GM23338 (cell line): Measurements from ENCODE around the gene UGT1A4. TPM values are rescaled to one million over a fixed set of nuclear protein-coding genes. Genes with fewer than 3 reads are reported as not detected.

Experiments
- ATAC-seq: fragments of 200-7000 bp; cut with Tn5 transposase; 3 replicates; pipeline ENCODE4 v1.9.1; 2020
- DNase-seq: peaks from one replicate; pipeline ENCODE4 v3.0.0-alpha.2; 2015; ENCODE audit warnings: low spot score
- H2AFZ ChIP-seq: fragments of 200-600 bp; sonication (generic); 2 replicates; pipeline ENCODE4 v1.8.0; 2016; ENCODE audit warnings: antibody characterized with exemption, mild to moderate bottlenecking, moderate library complexity
- H3F3A ChIP-seq: fragments of 200-600 bp; sonication (generic); replicated peaks from 2 replicates; pipeline ENCODE4 v1.8.0; 2017; ENCODE audit warnings: antibody characterized with exemption, mixed run types, low read depth
- H3K27ac ChIP-seq: fragments of 200-600 bp; sonication (generic); 2 replicates; pipeline ENCODE4 v1.6.1; 2016; ENCODE audit warnings: low read depth
- H3K27me3 ChIP-seq: fragments of 200-600 bp; sonication (generic); 2 replicates; pipeline ENCODE4 v1.8.0; 2016; ENCODE audit warnings: mild to moderate bottlenecking, mixed run types, moderate library complexity; ENCODE audit not compliant: insufficient read depth
- H3K36me3 ChIP-seq: fragments of 200-600 bp; sonication (generic); 2 replicates; pipeline ENCODE4 v1.8.0; 2016; ENCODE audit warnings: mild to moderate bottlenecking; ENCODE audit not compliant: insufficient read depth
- H3K4me1 ChIP-seq: fragments of 200-600 bp; sonication (generic); 2 replicates; pipeline ENCODE4 v1.8.0; 2016; ENCODE audit warnings: mild to moderate bottlenecking, moderate library complexity; ENCODE audit not compliant: insufficient read depth
- H3K4me2 ChIP-seq: fragments of 200-600 bp; sonication (generic); 2 replicates; pipeline ENCODE4 v1.7.1; 2017; ENCODE audit warnings: mixed run types
- H3K4me3 ChIP-seq: fragments of 200-600 bp; sonication (generic); 2 replicates; pipeline ENCODE4 v1.6.1; 2016; ENCODE audit warnings: mixed run types
- H3K79me2 ChIP-seq: fragments of 200-600 bp; sonication (generic); replicated peaks from 2 replicates; pipeline ENCODE4 v1.8.0; 2017; ENCODE audit warnings: mild to moderate bottlenecking; ENCODE audit not compliant: insufficient read depth
- H3K9me2 ChIP-seq: fragments of 200-600 bp; sonication (generic); 2 replicates; pipeline ENCODE4 v1.8.0; 2017; ENCODE audit not compliant: insufficient read depth
- H4K20me1 ChIP-seq: fragments of 200-600 bp; sonication (generic); replicated peaks from 2 replicates; pipeline ENCODE4 v1.8.0; 2017; ENCODE audit warnings: mild to moderate bottlenecking; ENCODE audit not compliant: insufficient read depth
- H3K27ac Mint-ChIP-seq: 2 replicates; pipeline ENCODE4 v1.8.0; 2020; ENCODE audit warnings: inconsistent platforms, mild to moderate bottlenecking, moderate library complexity, mixed read lengths
- H3K27me3 Mint-ChIP-seq: 3 replicates; pipeline ENCODE4 v1.8.0; 2022; ENCODE audit warnings: low read depth, mild to moderate bottlenecking, moderate library complexity, mixed read lengths, inconsistent platforms; ENCODE audit not compliant: insufficient read depth, poor library complexity
- H3K36me3 Mint-ChIP-seq: 3 replicates; pipeline ENCODE4 v1.8.0; 2021; ENCODE audit warnings: low read depth, mild to moderate bottlenecking, inconsistent platforms, moderate library complexity, mixed read lengths
- H3K4me1 Mint-ChIP-seq: 3 replicates; pipeline ENCODE4 v1.8.0; 2020; ENCODE audit warnings: mild to moderate bottlenecking, inconsistent platforms, mixed read lengths
- H3K4me3 Mint-ChIP-seq: 3 replicates; pipeline ENCODE4 v1.8.0; 2021; ENCODE audit warnings: moderate library complexity, mild to moderate bottlenecking, inconsistent platforms, mixed read lengths
- H3K9me3 Mint-ChIP-seq: 3 replicates; pipeline ENCODE4 v1.8.0; 2020; ENCODE audit warnings: moderate library complexity, mild to moderate bottlenecking, inconsistent platforms, mixed read lengths
- CREB1 ChIP-seq: fragments of 250-450 bp; sonication (Bioruptor Pico); IDR thresholded peaks from 2 replicates; pipeline ENCODE4 v1.5.0; 2020; ENCODE audit warnings: low read depth, mild to moderate bottlenecking, moderate library complexity
- EZH2 ChIP-seq: fragments of 200-600 bp; sonication (generic); IDR thresholded peaks from one replicate; pipeline ENCODE4 v1.8.0; 2017; ENCODE audit warnings: antibody characterized with exemption, mild to moderate bottlenecking, low read depth; ENCODE audit not compliant: unreplicated experiment
- EZH2phosphoT487 ChIP-seq: fragments of 200-600 bp; sonication (generic); IDR thresholded peaks from one replicate; pipeline ENCODE4 v1.8.1; 2018; ENCODE audit warnings: antibody characterized with exemption; ENCODE audit not compliant: unreplicated experiment
- JUNB ChIP-seq: IDR thresholded peaks from one replicate; pipeline ENCODE4 v1.6.1; 2016; ENCODE audit warnings: antibody characterized with exemption; ENCODE audit not compliant: unreplicated experiment
- NANOG ChIP-seq: IDR thresholded peaks from 2 replicates; pipeline ENCODE4 v1.6.1; 2016; ENCODE audit warnings: antibody characterized with exemption, borderline replicate concordance
- POLR2AphosphoS5 ChIP-seq: IDR thresholded peaks from 2 replicates; pipeline ENCODE4 v1.6.1; 2016; ENCODE audit warnings: antibody characterized with exemption, low read depth
- STAT1 ChIP-seq: IDR thresholded peaks from one replicate; pipeline ENCODE4 v1.6.1; 2016; ENCODE audit warnings: antibody characterized with exemption; ENCODE audit not compliant: unreplicated experiment
- ZNF114 ChIP-seq: fragments of 250-450 bp; sonication (Bioruptor Pico); IDR thresholded peaks from 2 replicates; pipeline ENCODE4 v1.5.0; 2020; ENCODE audit warnings: mild to moderate bottlenecking, moderate library complexity
- ZNF331 ChIP-seq: fragments of 250-450 bp; sonication (Bioruptor Pico); IDR thresholded peaks from 2 replicates; pipeline ENCODE4 v1.5.0; 2020; ENCODE audit warnings: low read depth, mild to moderate bottlenecking, moderate library complexity
- polyA plus RNA-seq: library from polyadenylated mRNA; unstranded; fragments of >200 nt; fragmentation: Nextera tagmentation; extraction: Ambion mirVana; gene quantifications from 2 replicates; pipeline ENCODE4 v1.2.1, GENCODE V29; 2016
- total RNA-seq: library from RNA; depleted of rRNA; stranded (reverse); fragments of >200 nt; shearing (Covaris generic); gene quantifications from 2 replicates; pipeline ENCODE4 v1.2.3, GENCODE V29; 2014
- TF ChIP-seq, protein P1 (sequence below), 2 experiments: fragments of 200-600 bp in 1 of 2; sonication (generic) in 1 of 2; conservative IDR thresholded peaks; 2 replicates each; pipeline versions ENCODE4 v1.5.1 to v1.6.1; 2016 to 2017; ENCODE audit warnings: antibody characterized with exemption in 2 of 2, low read depth in 2 of 2, mild to moderate bottlenecking in 2 of 2, moderate library complexity in 1 of 2
- TF ChIP-seq, protein P2 (sequence below): IDR thresholded peaks from 2 replicates; pipeline ENCODE4 v1.6.1; 2016; ENCODE audit warnings: antibody characterized with exemption
- TF ChIP-seq, protein P3 (sequence below): IDR thresholded peaks from one replicate; pipeline ENCODE4 v1.6.1; 2018; ENCODE audit warnings: antibody characterized with exemption; ENCODE audit not compliant: unreplicated experiment
- TF ChIP-seq, protein P4 (sequence below): fragments of 250-450 bp; sonication (Bioruptor Pico); IDR thresholded peaks from 2 replicates; pipeline ENCODE4 v1.5.0; 2020; ENCODE audit warnings: mild to moderate bottlenecking, moderate library complexity

The UGT1A4 gene
- total and polyA plus RNA-seq, 2 experiments from 2014 or later, result not detected

DNA sequence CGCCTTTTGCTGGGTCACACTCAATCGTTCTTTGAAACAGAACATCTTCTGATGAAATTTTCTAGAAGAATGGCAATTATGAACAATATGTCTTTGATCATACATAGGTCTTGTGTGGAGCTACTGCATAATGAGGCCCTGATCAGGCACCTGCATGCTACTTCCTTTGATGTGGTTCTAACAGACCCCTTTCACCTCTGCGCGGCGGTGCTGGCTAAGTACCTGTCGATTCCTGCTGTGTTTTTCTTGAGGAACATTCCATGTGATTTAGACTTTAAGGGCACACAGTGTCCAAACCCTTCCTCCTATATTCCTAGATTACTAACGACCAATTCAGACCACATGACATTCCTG, 5.3 kb upstream of the UGT1A4 start:
- no peak for DNase-seq
- H3K36me3 Mint-ChIP-seq, result no peaks in the 10 kb centered on the region
- no peaks in the 10 kb centered on the region for H3K27me3 ChIP-seq
- H3K4me1 Mint-ChIP-seq, result peaks cover 4% of the 10 kb centered on the region; the same call in 1 of the 3 replicates
- H3K4me3 ChIP-seq, result no peak overlapping the region
- no peak overlapping the region for H2AFZ ChIP-seq
- peaks cover 13% of the 10 kb centered on the region for H3K27me3 Mint-ChIP-seq
- peaks cover 5% of the 10 kb centered on the region; the same call in 1 of the 2 replicates for H3K9me2 ChIP-seq
- no peak overlapping the region for H3K27ac ChIP-seq
- no peaks in the 10 kb centered on the region for H3K79me2 ChIP-seq
- H4K20me1 ChIP-seq, result no peaks in the 10 kb centered on the region
- TF ChIP-seq, protein P1, sequence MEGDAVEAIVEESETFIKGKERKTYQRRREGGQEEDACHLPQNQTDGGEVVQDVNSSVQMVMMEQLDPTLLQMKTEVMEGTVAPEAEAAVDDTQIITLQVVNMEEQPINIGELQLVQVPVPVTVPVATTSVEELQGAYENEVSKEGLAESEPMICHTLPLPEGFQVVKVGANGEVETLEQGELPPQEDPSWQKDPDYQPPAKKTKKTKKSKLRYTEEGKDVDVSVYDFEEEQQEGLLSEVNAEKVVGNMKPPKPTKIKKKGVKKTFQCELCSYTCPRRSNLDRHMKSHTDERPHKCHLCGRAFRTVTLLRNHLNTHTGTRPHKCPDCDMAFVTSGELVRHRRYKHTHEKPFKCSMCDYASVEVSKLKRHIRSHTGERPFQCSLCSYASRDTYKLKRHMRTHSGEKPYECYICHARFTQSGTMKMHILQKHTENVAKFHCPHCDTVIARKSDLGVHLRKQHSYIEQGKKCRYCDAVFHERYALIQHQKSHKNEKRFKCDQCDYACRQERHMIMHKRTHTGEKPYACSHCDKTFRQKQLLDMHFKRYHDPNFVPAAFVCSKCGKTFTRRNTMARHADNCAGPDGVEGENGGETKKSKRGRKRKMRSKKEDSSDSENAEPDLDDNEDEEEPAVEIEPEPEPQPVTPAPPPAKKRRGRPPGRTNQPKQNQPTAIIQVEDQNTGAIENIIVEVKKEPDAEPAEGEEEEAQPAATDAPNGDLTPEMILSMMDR (conservative IDR thresholded peaks at IDR 0.05; ENCODE audit: low read depth in 2 of 2), result no peak
- TF ChIP-seq EZH2, result no peak
- no peak for TF ChIP-seq JUNB
- TF ChIP-seq ZNF331 (CRISPR knock-in tag), result no peak
- no peak for TF ChIP-seq STAT1
- no peak for TF ChIP-seq POLR2AphosphoS5
- TF ChIP-seq, protein P2, sequence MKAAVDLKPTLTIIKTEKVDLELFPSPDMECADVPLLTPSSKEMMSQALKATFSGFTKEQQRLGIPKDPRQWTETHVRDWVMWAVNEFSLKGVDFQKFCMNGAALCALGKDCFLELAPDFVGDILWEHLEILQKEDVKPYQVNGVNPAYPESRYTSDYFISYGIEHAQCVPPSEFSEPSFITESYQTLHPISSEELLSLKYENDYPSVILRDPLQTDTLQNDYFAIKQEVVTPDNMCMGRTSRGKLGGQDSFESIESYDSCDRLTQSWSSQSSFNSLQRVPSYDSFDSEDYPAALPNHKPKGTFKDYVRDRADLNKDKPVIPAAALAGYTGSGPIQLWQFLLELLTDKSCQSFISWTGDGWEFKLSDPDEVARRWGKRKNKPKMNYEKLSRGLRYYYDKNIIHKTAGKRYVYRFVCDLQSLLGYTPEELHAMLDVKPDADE, result no peak
- TF ChIP-seq ZNF114 (CRISPR knock-in tag), result no peak
- TF ChIP-seq CREB1 (CRISPR knock-in tag), result no peak
- no peak for TF ChIP-seq EZH2phosphoT487
- TF ChIP-seq, protein P3, sequence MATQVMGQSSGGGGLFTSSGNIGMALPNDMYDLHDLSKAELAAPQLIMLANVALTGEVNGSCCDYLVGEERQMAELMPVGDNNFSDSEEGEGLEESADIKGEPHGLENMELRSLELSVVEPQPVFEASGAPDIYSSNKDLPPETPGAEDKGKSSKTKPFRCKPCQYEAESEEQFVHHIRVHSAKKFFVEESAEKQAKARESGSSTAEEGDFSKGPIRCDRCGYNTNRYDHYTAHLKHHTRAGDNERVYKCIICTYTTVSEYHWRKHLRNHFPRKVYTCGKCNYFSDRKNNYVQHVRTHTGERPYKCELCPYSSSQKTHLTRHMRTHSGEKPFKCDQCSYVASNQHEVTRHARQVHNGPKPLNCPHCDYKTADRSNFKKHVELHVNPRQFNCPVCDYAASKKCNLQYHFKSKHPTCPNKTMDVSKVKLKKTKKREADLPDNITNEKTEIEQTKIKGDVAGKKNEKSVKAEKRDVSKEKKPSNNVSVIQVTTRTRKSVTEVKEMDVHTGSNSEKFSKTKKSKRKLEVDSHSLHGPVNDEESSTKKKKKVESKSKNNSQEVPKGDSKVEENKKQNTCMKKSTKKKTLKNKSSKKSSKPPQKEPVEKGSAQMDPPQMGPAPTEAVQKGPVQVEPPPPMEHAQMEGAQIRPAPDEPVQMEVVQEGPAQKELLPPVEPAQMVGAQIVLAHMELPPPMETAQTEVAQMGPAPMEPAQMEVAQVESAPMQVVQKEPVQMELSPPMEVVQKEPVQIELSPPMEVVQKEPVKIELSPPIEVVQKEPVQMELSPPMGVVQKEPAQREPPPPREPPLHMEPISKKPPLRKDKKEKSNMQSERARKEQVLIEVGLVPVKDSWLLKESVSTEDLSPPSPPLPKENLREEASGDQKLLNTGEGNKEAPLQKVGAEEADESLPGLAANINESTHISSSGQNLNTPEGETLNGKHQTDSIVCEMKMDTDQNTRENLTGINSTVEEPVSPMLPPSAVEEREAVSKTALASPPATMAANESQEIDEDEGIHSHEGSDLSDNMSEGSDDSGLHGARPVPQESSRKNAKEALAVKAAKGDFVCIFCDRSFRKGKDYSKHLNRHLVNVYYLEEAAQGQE, result no peak
- TF ChIP-seq, protein P4, sequence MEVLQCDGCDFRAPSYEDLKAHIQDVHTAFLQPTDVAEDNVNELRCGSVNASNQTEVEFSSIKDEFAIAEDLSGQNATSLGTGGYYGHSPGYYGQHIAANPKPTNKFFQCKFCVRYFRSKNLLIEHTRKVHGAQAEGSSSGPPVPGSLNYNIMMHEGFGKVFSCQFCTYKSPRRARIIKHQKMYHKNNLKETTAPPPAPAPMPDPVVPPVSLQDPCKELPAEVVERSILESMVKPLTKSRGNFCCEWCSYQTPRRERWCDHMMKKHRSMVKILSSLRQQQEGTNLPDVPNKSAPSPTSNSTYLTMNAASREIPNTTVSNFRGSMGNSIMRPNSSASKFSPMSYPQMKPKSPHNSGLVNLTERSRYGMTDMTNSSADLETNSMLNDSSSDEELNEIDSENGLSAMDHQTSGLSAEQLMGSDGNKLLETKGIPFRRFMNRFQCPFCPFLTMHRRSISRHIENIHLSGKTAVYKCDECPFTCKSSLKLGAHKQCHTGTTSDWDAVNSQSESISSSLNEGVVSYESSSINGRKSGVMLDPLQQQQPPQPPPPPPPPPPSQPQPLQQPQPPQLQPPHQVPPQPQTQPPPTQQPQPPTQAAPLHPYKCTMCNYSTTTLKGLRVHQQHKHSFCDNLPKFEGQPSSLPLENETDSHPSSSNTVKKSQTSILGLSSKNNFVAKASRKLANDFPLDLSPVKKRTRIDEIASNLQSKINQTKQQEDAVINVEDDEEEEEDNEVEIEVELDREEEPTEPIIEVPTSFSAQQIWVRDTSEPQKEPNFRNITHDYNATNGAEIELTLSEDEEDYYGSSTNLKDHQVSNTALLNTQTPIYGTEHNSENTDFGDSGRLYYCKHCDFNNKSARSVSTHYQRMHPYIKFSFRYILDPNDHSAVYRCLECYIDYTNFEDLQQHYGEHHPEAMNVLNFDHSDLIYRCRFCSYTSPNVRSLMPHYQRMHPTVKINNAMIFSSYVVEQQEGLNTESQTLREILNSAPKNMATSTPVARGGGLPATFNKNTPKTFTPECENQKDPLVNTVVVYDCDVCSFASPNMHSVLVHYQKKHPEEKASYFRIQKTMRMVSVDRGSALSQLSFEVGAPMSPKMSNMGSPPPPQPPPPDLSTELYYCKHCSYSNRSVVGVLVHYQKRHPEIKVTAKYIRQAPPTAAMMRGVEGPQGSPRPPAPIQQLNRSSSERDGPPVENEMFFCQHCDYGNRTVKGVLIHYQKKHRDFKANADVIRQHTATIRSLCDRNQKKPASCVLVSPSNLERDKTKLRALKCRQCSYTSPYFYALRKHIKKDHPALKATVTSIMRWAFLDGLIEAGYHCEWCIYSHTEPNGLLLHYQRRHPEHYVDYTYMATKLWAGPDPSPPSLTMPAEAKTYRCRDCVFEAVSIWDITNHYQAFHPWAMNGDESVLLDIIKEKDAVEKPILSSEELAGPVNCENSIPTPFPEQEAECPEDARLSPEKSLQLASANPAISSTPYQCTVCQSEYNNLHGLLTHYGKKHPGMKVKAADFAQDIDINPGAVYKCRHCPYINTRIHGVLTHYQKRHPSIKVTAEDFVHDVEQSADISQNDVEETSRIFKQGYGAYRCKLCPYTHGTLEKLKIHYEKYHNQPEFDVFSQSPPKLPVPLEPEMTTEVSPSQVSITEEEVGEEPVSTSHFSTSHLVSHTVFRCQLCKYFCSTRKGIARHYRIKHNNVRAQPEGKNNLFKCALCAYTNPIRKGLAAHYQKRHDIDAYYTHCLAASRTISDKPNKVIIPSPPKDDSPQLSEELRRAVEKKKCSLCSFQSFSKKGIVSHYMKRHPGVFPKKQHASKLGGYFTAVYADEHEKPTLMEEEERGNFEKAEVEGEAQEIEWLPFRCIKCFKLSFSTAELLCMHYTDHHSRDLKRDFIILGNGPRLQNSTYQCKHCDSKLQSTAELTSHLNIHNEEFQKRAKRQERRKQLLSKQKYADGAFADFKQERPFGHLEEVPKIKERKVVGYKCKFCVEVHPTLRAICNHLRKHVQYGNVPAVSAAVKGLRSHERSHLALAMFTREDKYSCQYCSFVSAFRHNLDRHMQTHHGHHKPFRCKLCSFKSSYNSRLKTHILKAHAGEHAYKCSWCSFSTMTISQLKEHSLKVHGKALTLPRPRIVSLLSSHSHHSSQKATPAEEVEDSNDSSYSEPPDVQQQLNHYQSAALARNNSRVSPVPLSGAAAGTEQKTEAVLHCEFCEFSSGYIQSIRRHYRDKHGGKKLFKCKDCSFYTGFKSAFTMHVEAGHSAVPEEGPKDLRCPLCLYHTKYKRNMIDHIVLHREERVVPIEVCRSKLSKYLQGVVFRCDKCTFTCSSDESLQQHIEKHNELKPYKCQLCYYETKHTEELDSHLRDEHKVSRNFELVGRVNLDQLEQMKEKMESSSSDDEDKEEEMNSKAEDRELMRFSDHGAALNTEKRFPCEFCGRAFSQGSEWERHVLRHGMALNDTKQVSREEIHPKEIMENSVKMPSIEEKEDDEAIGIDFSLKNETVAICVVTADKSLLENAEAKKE (CRISPR knock-in tag), result no peak
- no peak for TF ChIP-seq NANOG
- no peak overlapping the region for H3K4me2 ChIP-seq
- H3K9me3 Mint-ChIP-seq, result peaks cover 2% of the 10 kb centered on the region; the same call in 2 of the 3 replicates
- H3K36me3 ChIP-seq, result no peaks in the 10 kb centered on the region
- H3F3A ChIP-seq, result no peaks in the 10 kb centered on the region
- no peaks in the 10 kb centered on the region for H3K4me1 ChIP-seq
- no peak overlapping the region for H3K27ac Mint-ChIP-seq
- no peak for ATAC-seq
- H3K4me3 Mint-ChIP-seq, result no peak overlapping the region
